DND-41 (cell line): ENCODE measurements around the gene ASF1B.

Source experiments
- ATAC-seq: fragments of 200-7000 bp; cut with Tn5 transposase; 3 replicates; pipeline ENCODE4 v1.9.1; 2021; ENCODE audit warnings: low read depth; ENCODE audit not compliant: insufficient read depth
- DNase-seq: peaks from one replicate; pipeline ENCODE4 v3.0.0-alpha.2; 2020
- H2AFZ ChIP-seq: 2 replicates; pipeline ENCODE4 v1.6.0; 2012; ENCODE audit warnings: low read depth, low read length
- H3K27ac ChIP-seq: 2 replicates; pipeline ENCODE4 v1.5.1; 2012; ENCODE audit warnings: low read length, inconsistent platforms
- H3K27me3 ChIP-seq: fragments of 200-600 bp; sonication (generic); 2 replicates; pipeline ENCODE4 v1.6.0; 2012; ENCODE audit warnings: low read length, mild to moderate bottlenecking, inconsistent platforms; ENCODE audit not compliant: insufficient read depth, poor library complexity
- H3K36me3 ChIP-seq: 2 replicates; pipeline ENCODE4 v1.5.1; 2012; ENCODE audit warnings: low read length, inconsistent platforms; ENCODE audit not compliant: insufficient read depth
- H3K4me1 ChIP-seq: 2 replicates; pipeline ENCODE4 v1.5.1; 2012; ENCODE audit warnings: mild to moderate bottlenecking, low read length; ENCODE audit not compliant: insufficient read depth
- H3K4me2 ChIP-seq: 2 replicates; pipeline ENCODE4 v1.6.0; 2012; ENCODE audit warnings: mild to moderate bottlenecking, moderate library complexity, low read length, inconsistent platforms; ENCODE audit not compliant: insufficient read depth
- H3K4me3 ChIP-seq, 2 experiments: fragments of 200-600 bp in 1 of 2; shearing (Covaris generic) in 1 of 2; 2 replicates each; pipeline ENCODE4 v1.5.1; 2012 to 2016; ENCODE audit warnings: inconsistent platforms in 2 of 2, low read length in 2 of 2, mild to moderate bottlenecking in 2 of 2, low read depth in 1 of 2, moderate library complexity in 1 of 2
- H3K79me2 ChIP-seq: 2 replicates; pipeline ENCODE4 v1.6.0; 2012; ENCODE audit warnings: low read length, inconsistent platforms; ENCODE audit not compliant: insufficient read depth
- H3K9ac ChIP-seq: 2 replicates; pipeline ENCODE4 v1.6.0; 2012; ENCODE audit warnings: low read depth, mild to moderate bottlenecking, inconsistent platforms, low read length, moderate library complexity
- H3K9me3 ChIP-seq: 2 replicates; pipeline ENCODE4 v1.5.1; 2012; ENCODE audit warnings: low read length, moderate library complexity, mild to moderate bottlenecking, inconsistent platforms; ENCODE audit not compliant: insufficient read depth, severe bottlenecking
- H4K20me1 ChIP-seq: 2 replicates; pipeline ENCODE4 v1.6.0; 2012; ENCODE audit warnings: low read length; ENCODE audit not compliant: insufficient read depth
- CTCF ChIP-seq: IDR thresholded peaks from 2 replicates; pipeline ENCODE4 v1.5.1; 2012; ENCODE audit warnings: borderline replicate concordance, low read length, moderate library complexity, mild to moderate bottlenecking; ENCODE audit not compliant: poor library complexity, severe bottlenecking; ENCODE audit errors: extremely low read depth
- EZH2 ChIP-seq: IDR thresholded peaks from 3 replicates; pipeline ENCODE4 v1.6.1; 2012; ENCODE audit warnings: borderline replicate concordance, low read depth, mild to moderate bottlenecking, moderate library complexity, low read length, inconsistent platforms; ENCODE audit not compliant: severe bottlenecking

Gene ASF1B

GRCh38 chr19:14175351-14175792 is 39.0 kb upstream of the ASF1B start:
- Histone ChIP-seq H3K27me3 (no peaks in the 10 kb centered on the region), H3K36me3 (peaks cover 58% of the 10 kb centered on the region), H3K79me2 (no peaks in the 10 kb centered on the region), H3K4me1 (no peaks in the 10 kb centered on the region), H4K20me1 (peaks cover 2% of the 10 kb centered on the region; the same call in 1 of the 2 replicates), H3K9me3 (no peaks in the 10 kb centered on the region), H3K9ac (no peak overlapping the region), H3K4me2 (no peak overlapping the region), H2AFZ (no peak overlapping the region), H3K27ac (no peak overlapping the region), H3K4me3 (no peak overlapping the region)
- no peak for ATAC-seq
- TF ChIP-seq EZH2 (no peak), CTCF (no peak)
- no peak for DNase-seq

GRCh38 chr19:14174883-14175282 is 38.5 kb upstream of the ASF1B start:
- Histone ChIP-seq H2AFZ (no peak overlapping the region), H3K4me2 (no peak overlapping the region), H3K27me3 (no peaks in the 10 kb centered on the region), H3K4me1 (no peaks in the 10 kb centered on the region), H3K79me2 (no peaks in the 10 kb centered on the region), H3K36me3 (peaks cover 63% of the 10 kb centered on the region), H3K9me3 (no peaks in the 10 kb centered on the region), H3K9ac (no peak overlapping the region), H3K27ac (no peak overlapping the region), H3K4me3 (no peak overlapping the region), H4K20me1 (peaks cover 2% of the 10 kb centered on the region; the same call in 1 of the 2 replicates)
- ATAC-seq (no peak), DNase-seq (no peak)
- TF ChIP-seq EZH2 (no peak), CTCF (no peak)

GRCh38 chr19:14168993-14169392 is 32.6 kb upstream of the ASF1B start:
- Histone ChIP-seq H3K9ac (no peak overlapping the region), H3K4me1 (no peaks in the 10 kb centered on the region), H3K36me3 (peaks cover 48% of the 10 kb centered on the region), H3K79me2 (no peaks in the 10 kb centered on the region), H3K4me2 (no peak overlapping the region), H3K27me3 (no peaks in the 10 kb centered on the region), H4K20me1 (peaks cover 12% of the 10 kb centered on the region), H3K27ac (no peak overlapping the region), H2AFZ (no peak overlapping the region), H3K9me3 (no peaks in the 10 kb centered on the region), H3K4me3 (no peak overlapping the region)
- DNase-seq, result no peak
- TF ChIP-seq CTCF (no peak), EZH2 (no peak)
- no peak for ATAC-seq
